Thyroid gland (tissue), 4 donors: ENCODE data around the gene MICU1. TPM values are rescaled to one million over a fixed set of nuclear protein-coding genes. Genes with fewer than 3 reads are reported as not detected.

Experiments
- DNase-seq, 2 donors: peaks; one replicate each; pipeline ENCODE4 v3.0.0-alpha.2; 2019
- H3K27ac ChIP-seq, 3 donors: fragments of 200-600 bp; sonication (generic); 1 replicate in 2 of 3; 2 replicates in 1 of 3; pipeline ENCODE4 v1.5.1; 2016 to 2019; ENCODE audit warnings: mild to moderate bottlenecking in 1 of 3, moderate library complexity in 1 of 3
- H3K27me3 ChIP-seq: fragments of 200-600 bp; sonication (generic); one replicate; pipeline ENCODE4 v1.5.1; 2019
- H3K36me3 ChIP-seq, 2 donors: fragments of 200-600 bp; sonication (generic); one replicate each; pipeline ENCODE4 v1.5.1; 2016 to 2019
- H3K4me1 ChIP-seq, 2 donors: fragments of 200-600 bp; sonication (generic); one replicate each; pipeline ENCODE4 v1.5.1; 2017 to 2019
- H3K4me3 ChIP-seq, 3 donors: fragments of 200-600 bp; sonication (generic); replicated peaks in 1 of 3; 1 replicate in 2 of 3; 2 replicates in 1 of 3; pipeline ENCODE4 v1.5.1; 2016; ENCODE audit warnings: mild to moderate bottlenecking in 1 of 3
- H3K9me3 ChIP-seq: fragments of 200-600 bp; sonication (generic); one replicate; pipeline ENCODE4 v1.5.1; 2017
- CTCF ChIP-seq, 6 experiments: fragments of 200-600 bp in 3 of 6; fragments of 450-650 bp in 3 of 6; sonication (generic) in 3 of 6; IDR thresholded peaks; one replicate each; pipeline ENCODE4 v1.5.1; 2016 to 2019; ENCODE audit warnings: antibody characterized with exemption in 6 of 6, mild to moderate bottlenecking in 2 of 6, inconsistent platforms in 1 of 6, moderate library complexity in 1 of 6
- POLR2A ChIP-seq, 2 donors: fragments of 450-650 bp; IDR thresholded peaks; one replicate each; pipeline ENCODE4 v1.6.1; 2017; ENCODE audit warnings: antibody characterized with exemption in 2 of 2, mild to moderate bottlenecking in 2 of 2, moderate library complexity in 1 of 2
- WGBS, 2 donors: methylation state at CpG; one replicate each; pipeline ENCODE4 v1.1.5; 2017; 5-methylcytosine and 5-hydroxymethylcytosine counted together
- intact Hi-C: fragments of 100-400 bp; cut with DNase I; formaldehyde crosslinking; loops from one replicate; pipeline ENCODE4 v1.15.1; 2023
- total RNA-seq, 4 donors: library from RNA; depleted of rRNA; stranded (reverse); fragments of >200 nt; gene quantifications; one replicate each; pipeline ENCODE4 v1.2.3, GENCODE V29; 2016

Gene MICU1
- total RNA-seq, 4 donors from 2014 or later: 26.5 to 33.9 (median 31.5) TPM

- Histone ChIP-seq H3K27me3 (no peaks in the 10 kb centered on the region), H3K4me1 (no peaks in the 10 kb centered on the region), H3K36me3 (no peaks in the 10 kb centered on the region), H3K27ac (no peak overlapping the region), H3K4me3 (no peak overlapping the region), H3K9me3 (no peaks in the 10 kb centered on the region)
- no peak for DNase-seq
- TF ChIP-seq CTCF (IDR thresholded peaks at IDR 0.05): no peak
- no peak for TF ChIP-seq POLR2A (IDR thresholded peaks at IDR 0.05)
- intact Hi-C loops: no loop called here
Measured at GRCh38 chr10:72506474-72506873, 119.4 kb downstream of the MICU1 start.

GRCh38 chr10:72505435-72505834 is 120.4 kb downstream of the MICU1 start:
- no peaks in the 10 kb centered on the region for H3K36me3 ChIP-seq
- intact Hi-C loops: no loop called here
- no peaks in the 10 kb centered on the region for H3K4me1 ChIP-seq
- DNase-seq: no peak
- H3K27me3 ChIP-seq: no peaks in the 10 kb centered on the region
- WGBS, 2 donors: 96 to 98% methylated on average over 6 of the region's 6 CpGs
- no peak overlapping the region for H3K27ac ChIP-seq
- no peak for TF ChIP-seq CTCF (IDR thresholded peaks at IDR 0.05)
- no peak for TF ChIP-seq POLR2A (IDR thresholded peaks at IDR 0.05)
- no peak overlapping the region for H3K4me3 ChIP-seq
- no peaks in the 10 kb centered on the region for H3K9me3 ChIP-seq

GRCh38 chr10:72503694-72504438 is 122.0 kb downstream of the MICU1 start:
- intact Hi-C loops: no loop called here
- no peaks in the 10 kb centered on the region for H3K27me3 ChIP-seq
- no peak for DNase-seq
- no peak overlapping the region for H3K27ac ChIP-seq
- 94% methylated on average over 3 of the region's 3 CpGs for WGBS, 2 donors
- H3K4me1 ChIP-seq: no peaks in the 10 kb centered on the region
- H3K9me3 ChIP-seq: no peaks in the 10 kb centered on the region
- H3K36me3 ChIP-seq: no peaks in the 10 kb centered on the region
- TF ChIP-seq CTCF (IDR thresholded peaks at IDR 0.05) (no peak), POLR2A (IDR thresholded peaks at IDR 0.05) (no peak)
- H3K4me3 ChIP-seq: no peak overlapping the region

GRCh38 chr10:72503241-72503640 is 122.6 kb downstream of the MICU1 start:
- no peak for DNase-seq
- no peaks in the 10 kb centered on the region for H3K27me3 ChIP-seq
- no peaks in the 10 kb centered on the region for H3K36me3 ChIP-seq
- intact Hi-C loops: no loop called here
- TF ChIP-seq CTCF (IDR thresholded peaks at IDR 0.05) (no peak), POLR2A (IDR thresholded peaks at IDR 0.05) (no peak)
- no peak overlapping the region for H3K27ac ChIP-seq
- no peak overlapping the region for H3K4me3 ChIP-seq
- WGBS, 2 donors: 75 to 80% methylated on average over 1 of the region's 1 CpG
- no peaks in the 10 kb centered on the region for H3K9me3 ChIP-seq
- no peaks in the 10 kb centered on the region for H3K4me1 ChIP-seq

- Histone ChIP-seq H3K4me3 (no peak overlapping the region), H3K27me3 (no peaks in the 10 kb centered on the region), H3K4me1 (no peaks in the 10 kb centered on the region), H3K36me3 (no peaks in the 10 kb centered on the region), H3K9me3 (no peaks in the 10 kb centered on the region), H3K27ac (no peak overlapping the region)
- TF ChIP-seq CTCF (IDR thresholded peaks at IDR 0.05): no peak
- no peak for TF ChIP-seq POLR2A (IDR thresholded peaks at IDR 0.05)
- 97 to 98% methylated on average over 3 of the region's 3 CpGs for WGBS, 2 donors
- intact Hi-C loops: no loop called here
- DNase-seq: no peak
Measured at GRCh38 chr10:72502581-72502980, 123.3 kb downstream of the MICU1 start.
